GM04504 (cell line): ENCODE measurements around the gene SPTLC2.

Source experiments
- DNase-seq: peaks from one replicate; pipeline ENCODE4 v3.0.0-alpha.2; 2012; ENCODE audit warnings: low read depth

The SPTLC2 gene

DNA sequence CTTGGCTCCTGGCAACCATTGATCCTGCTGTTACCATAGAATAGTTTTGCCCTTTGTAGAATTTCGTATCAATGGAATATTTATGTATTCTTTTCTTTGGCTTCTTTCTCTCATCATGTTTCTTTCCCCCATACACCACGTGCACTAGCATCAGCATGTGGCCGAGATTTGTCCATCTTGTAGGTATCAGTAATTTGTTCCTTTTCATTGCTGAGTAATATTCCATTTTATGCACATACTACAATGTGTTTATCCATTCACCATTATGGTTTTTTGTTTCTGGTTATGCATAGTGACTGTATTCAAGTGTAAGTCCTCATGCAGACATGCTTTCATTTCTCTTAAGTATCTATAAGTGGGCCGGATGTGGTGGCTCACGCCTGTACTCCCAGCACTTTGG, 113.3 kb downstream of the SPTLC2 start:
- DNase-seq = no peak

- no peak for DNase-seq
Observed at GRCh38 chr14:77502109-77502782, 114.2 kb downstream of the SPTLC2 start.

GRCh38 chr14:77498984-77499527, 117.4 kb downstream of the SPTLC2 start:
- DNase-seq = no peak

- DNase-seq = no peak
Observed at GRCh38 chr14:77498120-77498979, 118.1 kb downstream of the SPTLC2 start, which contains the start of gene ISM2. Gene ISM2 (minus strand): TSS chr14:77498816. CDS start chr14:77498793, 23 bp downstream.

- DNase-seq = no peak
Observed at GRCh38 chr14:77495334-77495733, 121.1 kb downstream of the SPTLC2 start.

GRCh38 chr14:77491056-77491455, 125.4 kb downstream of the SPTLC2 start:
- no peak for DNase-seq

- DNase-seq = no peak
Observed at GRCh38 chr14:77490347-77490986, 126.0 kb downstream of the SPTLC2 start.

- no peak for DNase-seq
Observed at GRCh38 chr14:77489041-77489440, 127.4 kb downstream of the SPTLC2 start.

DNA sequence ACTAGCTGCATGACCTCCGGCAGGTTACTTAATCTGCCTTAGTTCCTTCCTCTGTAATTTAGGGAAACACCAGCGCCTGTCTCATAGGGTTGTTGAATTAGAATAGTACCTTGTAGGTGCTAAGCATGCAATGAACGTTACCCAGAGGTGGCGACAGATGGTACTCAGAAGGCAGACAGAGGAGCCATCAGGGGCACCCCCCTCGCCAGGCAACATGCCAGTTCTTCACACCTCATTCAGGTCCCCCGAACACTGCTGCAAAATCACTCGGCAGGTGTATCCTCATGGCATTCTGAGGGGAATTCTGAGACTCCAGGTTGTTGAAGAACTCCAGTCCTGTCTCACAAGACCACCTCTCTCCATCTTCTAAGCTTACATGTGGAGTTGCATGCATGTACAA, 127.9 kb downstream of the SPTLC2 start:
- no peak for DNase-seq

DNA sequence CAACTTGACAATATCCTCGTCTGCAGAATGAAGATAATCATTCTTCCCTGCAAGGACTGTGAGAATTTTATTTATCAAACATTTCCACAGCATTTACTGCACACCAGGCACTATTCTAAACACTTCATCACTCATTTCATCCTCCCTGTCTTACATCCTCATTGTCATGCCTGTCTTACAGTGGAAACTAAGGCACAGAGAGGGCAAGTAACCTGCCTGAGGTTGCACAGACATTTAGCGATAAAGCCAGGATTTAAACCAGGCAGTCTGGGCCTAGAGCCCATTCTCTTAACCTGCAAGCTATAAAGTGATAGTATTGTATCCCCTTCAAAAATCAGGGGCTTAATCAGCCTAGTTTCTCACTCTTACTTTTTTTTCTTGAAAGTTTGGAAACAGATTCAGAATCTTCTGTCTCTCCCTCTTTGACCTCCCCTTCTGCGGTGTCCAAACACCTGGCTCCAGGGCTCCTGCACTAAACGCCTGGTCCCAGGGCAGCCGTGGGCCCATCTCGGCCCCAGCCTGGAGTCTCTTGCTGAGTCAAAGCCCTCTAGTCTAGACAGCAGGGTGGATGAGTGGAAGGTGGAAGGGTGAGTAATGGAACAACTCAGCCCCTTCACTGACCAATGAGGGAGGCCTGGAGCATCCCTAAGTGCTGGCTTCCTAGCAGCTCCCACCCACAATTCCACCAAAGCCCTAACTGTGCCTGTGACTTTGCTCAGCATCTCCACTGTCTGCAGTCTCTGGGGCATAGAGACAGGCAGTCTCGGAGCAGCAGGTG, 130.3 kb downstream of the SPTLC2 start:
- DNase-seq = peak; percentile 30

DNA sequence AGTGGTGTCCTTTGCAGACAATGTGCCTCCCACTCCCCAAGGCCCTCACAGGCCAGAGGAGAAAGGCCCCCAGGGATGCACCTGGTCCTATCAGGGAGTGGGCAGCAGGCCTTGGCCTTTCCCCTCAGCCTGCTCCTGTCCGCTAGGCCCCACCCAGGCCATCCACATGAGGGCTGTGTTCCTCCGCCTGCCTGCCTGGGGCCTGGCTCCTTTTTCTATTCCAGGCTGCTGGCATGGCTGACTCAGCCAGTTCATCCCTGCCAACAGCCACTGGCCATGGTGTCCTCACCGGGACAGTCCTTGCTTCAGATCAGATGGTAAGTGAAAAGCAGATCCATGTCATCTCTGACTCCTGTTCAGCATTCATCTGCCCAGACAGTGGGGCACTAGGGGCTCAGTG, 131.2 kb downstream of the SPTLC2 start:
- DNase-seq = no peak

DNA sequence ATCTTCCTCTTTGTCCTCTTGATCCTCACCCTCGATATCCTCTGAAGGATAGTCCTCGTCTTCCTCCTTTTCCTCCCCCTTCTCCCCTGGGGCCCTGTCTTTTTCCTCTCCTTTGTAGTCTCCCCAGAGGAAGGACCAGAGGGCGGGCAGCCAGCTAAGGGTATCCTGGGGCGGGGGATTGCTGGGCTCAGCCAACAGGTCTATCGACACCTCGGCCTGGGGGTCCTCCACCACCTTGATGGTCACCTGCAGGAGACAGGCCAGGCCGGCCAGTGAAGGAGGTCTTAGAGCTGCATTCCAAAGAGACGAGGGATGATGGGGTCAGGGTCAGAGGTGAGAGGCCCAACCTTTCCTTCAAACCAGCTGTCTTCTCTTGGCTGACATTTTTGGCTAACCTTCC, 134.0 kb downstream of the SPTLC2 start:
- no peak for DNase-seq

- DNase-seq = no peak
Observed at GRCh38 chr14:77478796-77479195, 137.6 kb downstream of the SPTLC2 start.

DNA sequence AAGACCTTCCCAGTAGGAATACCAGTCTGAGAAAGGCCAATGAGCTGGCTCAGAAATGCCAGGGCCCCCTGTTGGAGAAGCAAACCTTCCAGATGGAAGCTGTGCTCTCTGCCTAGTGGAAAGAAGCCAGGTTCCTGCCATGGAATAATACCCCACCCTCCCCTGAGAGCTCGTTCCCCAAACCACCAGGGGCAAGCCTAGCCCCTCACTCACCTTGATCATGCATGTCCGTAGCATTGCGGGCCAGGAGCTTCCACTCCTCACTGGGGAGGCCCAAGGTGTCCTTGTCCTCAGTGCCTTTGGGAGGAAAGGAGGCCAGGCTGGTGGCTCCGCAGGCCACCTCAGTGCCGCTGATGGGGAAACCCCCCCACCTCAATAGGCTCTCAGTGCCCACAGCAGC, 138.4 kb downstream of the SPTLC2 start:
- no peak for DNase-seq

DNA sequence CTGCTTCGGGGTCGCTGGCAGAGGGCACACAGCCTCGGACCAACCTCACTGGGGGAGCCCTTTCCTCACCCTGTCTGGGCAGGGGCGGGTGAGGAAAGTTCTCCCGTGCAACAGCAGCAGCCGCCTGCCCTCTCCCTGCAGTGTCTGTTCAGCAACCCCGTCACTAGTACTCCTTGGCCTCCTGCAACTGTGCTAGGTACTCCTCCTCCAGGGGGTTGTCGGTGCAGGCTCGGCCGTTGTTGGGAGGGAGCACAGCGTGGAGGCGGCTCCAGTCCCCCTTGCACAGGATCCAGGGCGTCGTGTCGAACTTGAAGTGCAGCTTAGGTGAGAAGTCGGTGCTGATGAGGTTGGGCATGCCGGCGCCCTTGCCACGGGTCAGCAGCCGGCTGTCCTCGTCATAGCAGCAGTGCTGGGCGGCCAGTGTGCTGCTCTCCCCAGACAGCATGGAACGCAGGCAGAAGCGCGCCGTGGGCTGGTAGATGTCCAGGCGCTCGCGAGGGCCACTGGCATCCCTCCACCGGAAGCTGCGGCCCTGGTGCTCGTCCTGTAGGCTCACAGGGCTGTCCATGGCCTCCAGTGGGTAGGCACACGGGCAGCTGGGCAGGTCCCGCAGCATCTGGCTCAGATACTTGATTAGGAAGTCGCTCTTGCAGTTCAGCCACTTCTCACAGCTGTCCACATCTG, 140.9 kb downstream of the SPTLC2 start:
- DNase-seq = no peak

DNA sequence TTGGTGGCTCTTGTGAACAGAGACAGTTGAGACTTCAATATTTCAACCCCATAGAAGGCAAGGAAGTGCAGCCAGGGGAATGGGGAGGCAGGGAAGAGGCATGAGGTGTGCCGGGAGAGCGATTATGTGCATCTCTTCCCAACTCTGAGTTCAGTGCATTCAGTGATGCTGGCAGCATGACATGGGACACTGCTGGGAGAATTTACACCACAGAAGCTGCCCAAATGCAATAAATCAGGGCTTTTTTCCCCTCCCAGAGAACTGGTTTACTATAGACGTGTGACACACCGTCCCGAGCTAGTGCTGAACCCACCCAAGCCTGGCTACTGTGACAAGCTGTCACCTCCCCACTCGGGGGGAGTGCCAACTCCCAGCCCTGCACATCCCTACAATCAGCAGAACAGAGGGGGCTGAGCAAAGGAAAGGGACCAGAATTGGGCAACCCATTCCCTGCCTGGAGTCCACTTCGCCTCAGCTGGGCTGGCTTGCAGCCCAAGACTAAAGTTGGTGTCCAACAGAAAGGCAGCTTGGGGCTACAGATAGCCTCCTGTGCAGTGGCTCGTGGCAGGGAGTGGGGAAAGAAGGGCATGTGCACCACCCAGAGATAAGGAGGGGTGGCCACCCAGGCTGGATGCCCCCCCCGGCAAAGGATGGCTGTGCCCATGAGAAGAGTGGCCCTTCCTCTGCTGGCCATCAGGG, 141.8 kb downstream of the SPTLC2 start:
- no peak for DNase-seq

GRCh38 chr14:77473921-77474320, 142.5 kb downstream of the SPTLC2 start:
- DNase-seq = no peak

- DNase-seq = no peak
Observed at GRCh38 chr14:77470224-77470870, 146.1 kb downstream of the SPTLC2 start.

DNA sequence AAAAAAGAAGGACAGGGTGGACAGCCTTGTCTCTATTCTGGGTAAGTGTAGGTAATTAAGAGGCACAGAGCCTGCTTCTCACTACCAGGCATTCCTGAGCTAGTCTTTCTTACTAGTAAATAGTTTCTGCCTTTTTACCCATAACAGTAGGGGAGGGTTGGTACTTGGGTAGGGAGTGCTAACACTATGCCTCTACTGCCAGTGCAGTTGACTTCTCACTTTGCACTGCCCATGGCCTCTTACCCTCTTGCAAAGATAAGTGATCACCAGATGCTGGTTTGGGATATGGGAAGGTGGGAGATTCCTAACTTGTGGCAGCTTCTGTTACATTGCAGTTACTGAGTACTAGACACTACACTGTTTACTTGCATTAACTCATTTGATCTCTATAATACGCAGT, 146.9 kb downstream of the SPTLC2 start:
- DNase-seq = no peak

DNA sequence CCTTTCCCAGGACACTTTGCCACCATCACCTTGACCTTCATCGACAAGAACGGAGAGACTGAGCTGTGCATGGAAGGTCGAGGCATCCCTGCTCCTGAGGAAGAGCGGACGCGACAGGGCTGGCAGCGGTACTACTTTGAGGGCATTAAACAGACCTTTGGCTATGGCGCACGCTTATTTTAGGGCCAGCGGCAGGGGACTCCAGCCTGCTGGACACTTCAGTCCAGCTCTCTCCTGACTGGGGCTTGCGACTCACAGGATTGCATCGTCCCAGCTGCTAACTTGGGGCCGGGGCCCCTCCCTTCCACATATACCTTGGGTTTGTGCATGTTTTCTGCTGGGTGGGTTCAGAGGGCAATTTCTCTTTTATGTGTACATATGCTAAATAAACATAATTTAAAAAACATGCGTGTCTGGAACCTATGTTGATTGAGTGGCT, 147.4 kb downstream of the SPTLC2 start:
- no peak for DNase-seq
